RKO (cell line): ENCODE results near the gene SRSF6.
"Not testable (repeated sequence)": the region's sequence is repeated elsewhere in the genome, so short reads cannot be mapped to it uniquely, and the experiment has no call there.

Source experiments
- DNase-seq: peaks from one replicate; pipeline ENCODE4 v3.0.0-alpha.2; 2016; ENCODE audit warnings: low spot score

SRSF6 gene

GRCh38 chr20:43457640-43458421, at the start of gene SRSF6:
Gene SRSF6, plus strand, starts transcription at chr20:43457896. Its CDS starts 138 bp downstream, at chr20:43458034.
- peak; percentile 92 for DNase-seq

- peak; percentile 77 for DNase-seq
Measured at GRCh38 chr20:43408848-43409576, 48.7 kb upstream of the SRSF6 start.

DNA sequence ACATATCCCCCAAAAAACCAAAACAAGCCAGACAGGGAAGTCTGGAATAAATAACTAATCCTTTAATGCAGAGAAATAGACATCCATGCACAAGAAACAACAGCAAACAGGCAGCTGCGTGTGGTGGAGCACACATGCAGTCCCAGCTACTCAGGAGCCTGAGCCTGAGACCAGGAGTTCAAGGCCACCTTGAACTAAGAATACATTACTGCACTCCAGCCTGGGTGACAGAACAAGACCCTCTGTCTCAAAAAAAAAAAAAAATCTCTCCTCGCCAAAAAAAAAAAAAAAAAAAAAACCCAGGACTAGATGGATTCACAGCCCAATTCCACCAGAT, 48.2 kb upstream of the SRSF6 start:
- no peak for DNase-seq

DNA sequence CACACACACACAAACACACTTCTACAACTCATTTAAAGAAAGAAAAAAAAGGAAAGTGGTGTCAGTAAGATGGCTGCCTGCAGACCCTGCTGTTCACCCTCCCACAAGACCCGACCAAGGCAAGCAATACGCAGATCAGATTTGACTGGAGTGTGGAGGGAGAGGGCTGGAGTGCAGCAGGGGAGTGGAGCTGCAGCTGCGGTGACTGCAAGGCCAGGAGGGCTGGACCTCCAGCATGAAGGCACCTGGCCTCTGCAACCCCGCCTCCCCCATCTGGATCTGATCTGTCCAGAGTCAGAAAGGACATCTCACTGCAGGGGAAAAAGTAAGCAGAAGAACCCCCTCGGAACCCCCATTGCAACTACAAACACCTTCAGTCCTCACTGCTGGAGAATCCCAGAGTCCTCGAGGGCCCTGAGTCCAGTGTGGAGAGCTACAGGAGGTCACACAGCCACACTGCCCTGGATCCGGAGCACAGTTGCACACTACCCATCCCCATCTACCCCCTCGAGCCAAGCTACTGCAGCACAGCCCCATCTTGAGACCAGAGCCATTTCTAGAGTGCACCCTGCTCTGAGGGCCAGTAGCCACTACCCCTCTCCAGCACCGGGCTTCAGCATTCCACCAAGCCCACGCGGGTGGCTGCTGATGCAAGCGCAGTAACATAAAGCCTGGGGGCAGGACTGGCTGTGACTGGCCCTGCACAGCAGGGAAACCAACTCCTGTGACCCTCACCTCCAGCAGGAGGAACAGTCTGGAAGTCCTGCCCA, 41.9 kb upstream of the SRSF6 start:
- DNase-seq, result no peak

DNA sequence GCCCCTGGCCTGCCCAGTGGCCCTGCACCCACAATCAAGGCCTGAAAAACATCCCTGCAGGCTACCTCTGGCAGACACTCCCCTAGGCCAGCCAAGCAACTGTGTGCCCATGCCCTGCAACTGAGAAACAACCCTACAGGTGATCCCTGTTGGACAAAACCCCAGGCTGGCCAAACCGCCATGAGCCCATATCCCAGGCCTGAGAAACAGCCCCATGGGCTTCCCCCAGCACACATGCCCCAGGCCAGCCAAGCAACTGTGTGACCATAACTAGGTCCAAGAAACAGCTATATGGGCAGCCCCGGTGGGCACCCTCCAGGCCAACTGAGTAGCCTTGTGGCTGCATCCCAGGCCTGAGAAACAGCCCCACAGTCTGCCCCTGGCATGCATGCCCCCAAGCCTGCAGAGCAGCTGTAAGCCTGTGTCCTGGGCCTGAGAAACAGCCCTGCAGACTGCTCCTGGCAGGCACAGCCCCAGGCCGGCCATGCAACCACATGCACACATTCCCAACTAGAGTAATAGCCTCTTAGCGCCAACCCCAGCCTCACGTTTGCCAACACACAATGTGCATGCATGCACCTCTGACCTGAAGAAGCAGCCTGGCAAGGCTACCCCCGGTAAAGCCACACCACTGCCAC, 41.0 kb upstream of the SRSF6 start:
- DNase-seq, result no peak

- no peak for DNase-seq
Measured at GRCh38 chr20:43420192-43420591, 37.5 kb upstream of the SRSF6 start.

GRCh38 chr20:43420913-43421312, 36.8 kb upstream of the SRSF6 start:
- not testable (repeated sequence) for DNase-seq

DNA sequence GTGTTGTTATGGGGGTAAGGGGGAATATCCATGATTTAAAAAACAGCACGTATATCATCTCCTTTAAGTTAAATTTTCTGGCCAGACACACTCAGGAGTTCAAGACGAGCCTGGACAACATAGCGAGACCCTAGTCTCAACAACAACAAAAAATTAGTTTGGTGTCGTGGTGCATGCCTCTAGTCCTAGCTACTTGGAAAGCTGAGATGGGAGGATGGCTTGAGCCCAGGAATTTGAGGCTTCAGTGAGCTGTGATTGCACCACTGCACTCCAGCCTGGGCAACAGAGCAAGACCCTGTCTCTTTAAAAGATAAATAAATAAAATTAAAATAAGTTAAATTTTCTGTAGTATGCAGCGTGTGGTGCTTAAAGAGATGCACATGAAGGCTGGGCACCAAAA, 31.5 kb upstream of the SRSF6 start:
- DNase-seq, result no peak

- DNase-seq, result no peak
Measured at GRCh38 chr20:43430265-43431133, 27.2 kb upstream of the SRSF6 start.

- DNase-seq, result no peak
Measured at GRCh38 chr20:43431134-43431519, 26.6 kb upstream of the SRSF6 start.

- no peak for DNase-seq
Measured at GRCh38 chr20:43432498-43432897, 25.2 kb upstream of the SRSF6 start.

DNA sequence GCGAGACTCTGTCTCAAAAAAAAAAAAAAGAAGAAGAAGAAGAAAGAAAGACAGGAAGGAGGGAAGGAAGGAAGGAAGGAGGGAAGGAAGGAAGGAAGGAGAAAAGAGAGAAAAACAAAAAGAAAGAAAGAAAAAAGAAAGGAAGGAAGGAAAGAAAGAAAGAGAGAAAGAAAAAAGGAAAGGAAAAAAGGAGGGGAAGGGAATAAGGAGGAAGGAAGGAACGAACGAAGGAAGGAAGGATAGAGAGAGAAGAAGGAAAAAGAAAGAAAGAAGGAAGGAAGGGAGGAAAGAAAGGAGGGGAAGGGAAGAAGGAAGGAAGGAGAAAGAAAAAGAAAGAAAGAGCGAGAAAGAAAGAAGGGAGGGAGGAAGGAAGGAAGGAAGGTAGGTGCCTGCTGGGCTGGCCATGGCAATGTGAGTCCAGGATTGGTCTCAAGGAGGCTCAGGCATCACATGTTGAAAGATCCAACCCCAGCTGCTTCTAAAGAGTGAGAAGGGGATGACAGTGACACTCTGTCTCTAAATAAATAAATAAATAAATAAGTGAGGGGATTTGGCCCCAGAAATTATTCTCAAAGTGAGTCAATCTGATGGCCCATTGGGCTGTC, 24.3 kb upstream of the SRSF6 start:
- no peak for DNase-seq

DNA sequence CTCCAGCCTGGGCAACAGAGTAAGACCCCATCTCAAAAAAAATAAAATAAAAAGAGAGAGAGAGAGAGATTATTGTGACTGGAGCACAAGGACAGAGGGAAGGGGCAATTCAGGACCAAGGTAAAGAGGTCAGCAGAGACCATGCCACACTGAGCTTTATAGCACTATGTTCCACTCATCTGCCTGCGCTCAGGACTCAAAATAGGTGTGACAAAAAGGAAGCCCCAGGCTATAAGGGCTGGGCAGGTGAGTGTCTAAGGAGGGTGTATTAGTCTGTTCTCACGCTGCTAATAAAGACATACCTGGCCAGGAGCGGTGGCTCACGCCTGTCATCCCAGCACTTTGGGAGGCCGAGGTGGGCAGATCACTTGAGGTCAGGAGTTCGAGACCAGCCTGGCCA, 23.1 kb upstream of the SRSF6 start:
- DNase-seq, result no peak

GRCh38 chr20:43438578-43439316, 18.9 kb upstream of the SRSF6 start:
- no peak for DNase-seq

DNA sequence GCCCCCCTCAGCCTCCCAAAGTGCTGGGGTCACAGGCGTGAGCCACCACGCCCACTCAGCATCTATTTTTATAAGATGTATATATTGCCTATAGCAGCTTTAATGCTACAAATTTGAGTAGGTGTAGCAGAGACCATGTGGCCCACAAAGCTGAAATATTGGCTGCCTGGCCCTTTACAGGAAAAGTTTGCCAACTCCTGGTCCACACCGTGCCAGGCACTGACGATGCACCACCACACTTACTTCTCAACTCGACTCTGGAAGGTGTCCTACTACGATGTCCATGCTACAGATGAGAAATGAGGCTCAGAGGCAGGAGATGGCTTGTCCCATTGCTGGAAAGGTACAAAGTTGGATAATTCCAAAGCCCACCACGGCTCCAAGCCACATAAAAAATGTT, 17.2 kb upstream of the SRSF6 start:
- DNase-seq, result no peak

GRCh38 chr20:43442282-43442880, 15.3 kb upstream of the SRSF6 start:
- no peak for DNase-seq

DNA sequence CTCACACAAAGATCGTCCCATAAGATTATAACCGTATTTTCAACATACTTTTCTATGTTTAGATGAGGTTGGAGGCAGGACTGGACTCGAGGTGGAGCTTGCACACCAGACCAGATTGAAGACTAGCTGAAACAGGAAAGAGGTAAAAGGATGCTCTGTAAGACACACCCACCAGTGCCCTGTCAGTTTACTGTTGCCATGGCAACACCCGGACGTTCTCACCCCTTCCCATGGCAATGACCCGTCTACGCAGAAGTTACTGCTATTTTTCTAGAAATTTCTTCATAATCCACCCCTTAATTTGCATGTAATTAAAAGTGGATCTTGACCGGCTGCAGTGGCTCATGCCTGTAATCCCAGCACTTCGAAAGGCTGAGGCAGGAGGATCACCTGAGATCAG, 13.6 kb upstream of the SRSF6 start:
- DNase-seq, result no peak

- DNase-seq, result no peak
Measured at GRCh38 chr20:43446361-43446879, 11.3 kb upstream of the SRSF6 start.

DNA sequence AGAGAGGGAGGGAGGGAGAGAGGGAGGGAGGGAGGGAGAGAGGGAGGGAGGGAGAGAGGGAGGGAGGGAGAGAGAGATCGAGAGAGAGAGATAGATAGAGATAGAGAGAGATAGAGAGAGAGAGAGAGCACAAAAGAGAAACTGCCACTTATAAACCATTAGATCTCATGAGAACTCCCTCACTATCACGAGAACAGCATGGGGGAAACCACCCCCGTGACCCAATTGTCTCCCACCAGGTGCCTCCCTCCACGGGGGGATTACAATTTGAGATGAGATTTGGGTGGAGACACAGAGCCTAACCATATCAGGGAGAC, 9.3 kb upstream of the SRSF6 start:
- not testable (repeated sequence) for DNase-seq
